Measurements from ENCODE around the gene FAM83F.

DNA sequence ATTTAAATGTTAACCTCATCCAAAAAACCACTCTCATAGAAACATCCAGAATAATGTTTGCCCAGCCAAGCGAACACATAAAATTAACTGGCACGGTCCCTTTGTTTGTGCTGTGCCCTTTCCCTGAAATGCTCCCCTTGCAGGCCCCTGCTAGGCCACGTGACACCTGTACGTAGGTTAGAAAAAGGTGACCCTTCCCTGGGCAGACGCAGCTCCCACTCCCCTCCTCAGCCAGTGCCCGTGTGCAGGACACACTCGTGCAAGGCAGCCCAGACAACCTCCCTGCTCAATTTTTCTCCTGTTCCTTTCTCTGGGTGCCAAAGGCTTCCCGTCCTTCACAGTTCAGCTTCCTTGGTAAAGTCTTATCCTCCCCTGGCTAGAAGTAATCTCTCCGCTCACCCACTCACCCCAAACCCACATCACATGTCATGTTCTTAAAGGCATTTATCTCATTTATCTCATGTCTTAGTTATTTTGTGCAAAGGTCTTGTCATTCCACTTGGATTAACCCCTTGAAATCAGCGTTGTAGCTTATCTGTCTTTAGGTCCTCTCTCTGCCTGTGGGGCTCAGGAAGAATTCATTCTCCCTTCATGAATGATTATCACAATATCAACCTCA lies 20.7 kb downstream of the FAM83F start:
- no peak for TF ChIP-seq POLR2A (IDR thresholded peaks at IDR 0.05)
- TF ChIP-seq, protein P1, sequence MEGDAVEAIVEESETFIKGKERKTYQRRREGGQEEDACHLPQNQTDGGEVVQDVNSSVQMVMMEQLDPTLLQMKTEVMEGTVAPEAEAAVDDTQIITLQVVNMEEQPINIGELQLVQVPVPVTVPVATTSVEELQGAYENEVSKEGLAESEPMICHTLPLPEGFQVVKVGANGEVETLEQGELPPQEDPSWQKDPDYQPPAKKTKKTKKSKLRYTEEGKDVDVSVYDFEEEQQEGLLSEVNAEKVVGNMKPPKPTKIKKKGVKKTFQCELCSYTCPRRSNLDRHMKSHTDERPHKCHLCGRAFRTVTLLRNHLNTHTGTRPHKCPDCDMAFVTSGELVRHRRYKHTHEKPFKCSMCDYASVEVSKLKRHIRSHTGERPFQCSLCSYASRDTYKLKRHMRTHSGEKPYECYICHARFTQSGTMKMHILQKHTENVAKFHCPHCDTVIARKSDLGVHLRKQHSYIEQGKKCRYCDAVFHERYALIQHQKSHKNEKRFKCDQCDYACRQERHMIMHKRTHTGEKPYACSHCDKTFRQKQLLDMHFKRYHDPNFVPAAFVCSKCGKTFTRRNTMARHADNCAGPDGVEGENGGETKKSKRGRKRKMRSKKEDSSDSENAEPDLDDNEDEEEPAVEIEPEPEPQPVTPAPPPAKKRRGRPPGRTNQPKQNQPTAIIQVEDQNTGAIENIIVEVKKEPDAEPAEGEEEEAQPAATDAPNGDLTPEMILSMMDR (IDR thresholded peaks at IDR 0.05), result no peak
